ENCODE data around the gene ELF1. TPM values are rescaled to one million over a fixed set of nuclear protein-coding genes. Genes with fewer than 3 reads are reported as not detected.

Gene ELF1
- total and polyA plus RNA-seq, 2 experiments from 2014 or later: 39.4 to 91.1 TPM

DNA sequence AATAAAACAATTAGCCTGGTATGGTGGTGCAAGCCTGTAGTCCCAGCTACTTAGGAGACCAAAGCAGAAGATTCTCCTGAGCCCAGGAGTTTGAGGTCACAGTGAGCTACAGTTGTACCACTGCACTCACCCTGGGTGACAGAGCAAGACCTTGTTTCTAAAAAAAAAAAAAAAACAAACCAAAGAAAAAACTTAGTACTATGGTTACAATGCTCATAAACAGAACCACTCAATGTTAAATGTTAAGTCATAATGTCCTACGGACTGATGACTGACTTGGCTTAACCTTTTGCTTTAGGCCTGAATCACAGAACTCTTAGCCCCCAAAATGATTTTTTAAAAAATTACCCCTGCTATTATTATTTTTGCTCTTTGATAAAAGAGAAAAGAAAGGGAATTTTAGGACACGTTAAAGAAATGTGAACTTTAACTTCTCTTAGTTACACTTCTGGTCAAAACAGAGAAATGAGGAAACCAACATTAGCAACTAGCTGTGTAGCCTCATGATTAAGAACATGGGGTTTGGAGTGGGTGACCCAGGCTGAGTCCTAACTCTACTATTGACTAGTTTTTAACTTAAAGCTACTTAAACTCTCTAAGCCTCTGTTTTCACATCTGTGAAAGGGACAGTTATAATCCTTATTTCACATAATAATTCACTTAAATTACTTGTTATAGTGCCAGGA lies 13.7 kb upstream of the ELF1 start:
- H3K27me3 ChIP-seq: no peaks in the 10 kb centered on the region
- WGBS (ENCODE audit: low lambda C conversion rate, missing lambda C conversion rate): 93% methylated on average over 2 of the region's 2 CpGs
- no peaks in the 10 kb centered on the region for H3K9me2 ChIP-seq (replicated peaks; ENCODE audit: insufficient read depth)
- TF ChIP-seq, protein P1, sequence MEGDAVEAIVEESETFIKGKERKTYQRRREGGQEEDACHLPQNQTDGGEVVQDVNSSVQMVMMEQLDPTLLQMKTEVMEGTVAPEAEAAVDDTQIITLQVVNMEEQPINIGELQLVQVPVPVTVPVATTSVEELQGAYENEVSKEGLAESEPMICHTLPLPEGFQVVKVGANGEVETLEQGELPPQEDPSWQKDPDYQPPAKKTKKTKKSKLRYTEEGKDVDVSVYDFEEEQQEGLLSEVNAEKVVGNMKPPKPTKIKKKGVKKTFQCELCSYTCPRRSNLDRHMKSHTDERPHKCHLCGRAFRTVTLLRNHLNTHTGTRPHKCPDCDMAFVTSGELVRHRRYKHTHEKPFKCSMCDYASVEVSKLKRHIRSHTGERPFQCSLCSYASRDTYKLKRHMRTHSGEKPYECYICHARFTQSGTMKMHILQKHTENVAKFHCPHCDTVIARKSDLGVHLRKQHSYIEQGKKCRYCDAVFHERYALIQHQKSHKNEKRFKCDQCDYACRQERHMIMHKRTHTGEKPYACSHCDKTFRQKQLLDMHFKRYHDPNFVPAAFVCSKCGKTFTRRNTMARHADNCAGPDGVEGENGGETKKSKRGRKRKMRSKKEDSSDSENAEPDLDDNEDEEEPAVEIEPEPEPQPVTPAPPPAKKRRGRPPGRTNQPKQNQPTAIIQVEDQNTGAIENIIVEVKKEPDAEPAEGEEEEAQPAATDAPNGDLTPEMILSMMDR (IDR thresholded peaks at IDR 0.05; ENCODE audit: poor library complexity): no peak
- TF ChIP-seq EZH2 (IDR thresholded peaks at IDR 0.05; ENCODE audit: borderline replicate concordance): no peak
- TF ChIP-seq EZH2phosphoT487 (IDR thresholded peaks at IDR 0.05; ENCODE audit: low read depth, severe bottlenecking, unreplicated experiment): no peak
- no peak overlapping the region for H2AFZ ChIP-seq
- peaks cover 98% of the 10 kb centered on the region for H3K79me2 ChIP-seq
- no peaks in the 10 kb centered on the region for H3K36me3 ChIP-seq (replicated peaks; ENCODE audit: insufficient read depth, low read depth)
- peaks cover 23% of the 10 kb centered on the region for H4K20me1 ChIP-seq (ENCODE audit: insufficient read depth, poor library complexity, severe bottlenecking)
- H3K4me1 ChIP-seq (ENCODE audit: insufficient read depth): no peaks in the 10 kb centered on the region
- H3K4me3 ChIP-seq: no peak overlapping the region
- H3K4me2 ChIP-seq: no peak overlapping the region
- no peak for DNase-seq (ENCODE audit: low spot score)
- H3K9me3 ChIP-seq (ENCODE audit: low read depth): no peaks in the 10 kb centered on the region
- H3K27ac ChIP-seq: no peak overlapping the region

DNA sequence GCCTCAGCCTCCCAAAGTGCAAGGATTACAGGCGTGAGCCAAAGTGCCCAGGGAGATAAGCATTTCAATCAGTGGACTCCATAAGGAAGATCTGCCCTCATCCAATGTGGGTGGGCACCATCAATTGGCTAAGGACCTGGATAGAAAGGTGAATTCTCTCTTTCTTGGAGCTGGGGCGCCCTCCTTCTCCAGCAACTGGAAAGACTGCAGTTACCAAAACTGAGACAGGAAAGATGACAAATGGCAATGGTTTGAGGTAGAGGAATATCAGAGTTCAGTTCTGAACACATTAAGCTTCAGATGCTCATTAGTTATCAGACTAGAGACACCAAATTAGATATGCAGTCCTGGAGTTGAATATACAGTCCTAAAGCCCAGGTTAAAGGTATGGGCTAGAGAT lies 10.5 kb upstream of the ELF1 start:
- H3K79me2 ChIP-seq: peaks cover 99% of the 10 kb centered on the region
- TF ChIP-seq EZH2 (IDR thresholded peaks at IDR 0.05; ENCODE audit: borderline replicate concordance): no peak
- TF ChIP-seq, protein P1 (IDR thresholded peaks at IDR 0.05; ENCODE audit: poor library complexity): no peak
- no peak for TF ChIP-seq EZH2phosphoT487 (IDR thresholded peaks at IDR 0.05; ENCODE audit: low read depth, severe bottlenecking, unreplicated experiment)
- no peaks in the 10 kb centered on the region for H3K36me3 ChIP-seq (replicated peaks; ENCODE audit: insufficient read depth, low read depth)
- no peaks in the 10 kb centered on the region for H3K27me3 ChIP-seq
- DNase-seq (ENCODE audit: low spot score): no peak
- H3K4me1 ChIP-seq (ENCODE audit: insufficient read depth): peaks cover 11% of the 10 kb centered on the region
- H3K4me2 ChIP-seq: no peak overlapping the region
- no peak overlapping the region for H3K4me3 ChIP-seq
- H3K27ac ChIP-seq: no peak overlapping the region
- 100% methylated on average over 2 of the region's 2 CpGs for WGBS (ENCODE audit: low lambda C conversion rate, missing lambda C conversion rate)
- H3K9me3 ChIP-seq (ENCODE audit: low read depth): no peaks in the 10 kb centered on the region
- peaks cover 27% of the 10 kb centered on the region for H4K20me1 ChIP-seq (ENCODE audit: insufficient read depth, poor library complexity, severe bottlenecking)
- no peaks in the 10 kb centered on the region for H3K9me2 ChIP-seq (replicated peaks; ENCODE audit: insufficient read depth)
- H2AFZ ChIP-seq: no peak overlapping the region

DNA sequence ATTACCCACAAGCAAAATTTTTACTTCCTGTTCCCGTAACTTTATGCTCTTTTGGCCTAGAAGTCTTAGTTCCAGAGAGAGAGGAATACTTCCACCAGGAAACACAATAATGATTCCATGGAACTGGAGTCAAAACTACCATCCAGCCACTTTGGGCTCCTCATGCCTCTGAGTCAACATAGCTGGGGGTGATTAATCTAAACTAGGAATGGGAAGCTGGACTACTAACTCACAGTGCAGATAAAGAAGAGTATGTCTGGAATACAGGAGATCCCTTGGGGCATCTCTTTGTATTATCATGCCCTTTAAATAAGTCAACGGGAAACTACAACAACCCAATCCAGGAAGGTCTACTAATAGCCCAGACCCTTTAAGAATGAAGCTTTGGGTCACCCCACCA lies 8.9 kb upstream of the ELF1 start:
- WGBS (ENCODE audit: low lambda C conversion rate, missing lambda C conversion rate): 82% methylated on average over 2 of the region's 2 CpGs
- Histone ChIP-seq H3K27me3 (no peaks in the 10 kb centered on the region), H3K4me3 (no peak overlapping the region), H3K79me2 (peaks cover 99% of the 10 kb centered on the region), H3K4me2 (no peak overlapping the region), H4K20me1 (ENCODE audit: insufficient read depth, poor library complexity, severe bottlenecking) (peaks cover 27% of the 10 kb centered on the region), H3K9me3 (ENCODE audit: low read depth) (no peaks in the 10 kb centered on the region), H3K27ac (no peak overlapping the region), H2AFZ (no peak overlapping the region), H3K9me2 (replicated peaks; ENCODE audit: insufficient read depth) (no peaks in the 10 kb centered on the region), H3K36me3 (replicated peaks; ENCODE audit: insufficient read depth, low read depth) (no peaks in the 10 kb centered on the region), H3K4me1 (ENCODE audit: insufficient read depth) (peaks cover 20% of the 10 kb centered on the region)
- TF ChIP-seq EZH2 (IDR thresholded peaks at IDR 0.05; ENCODE audit: borderline replicate concordance) (no peak), EZH2phosphoT487 (IDR thresholded peaks at IDR 0.05; ENCODE audit: low read depth, severe bottlenecking, unreplicated experiment) (no peak)
- TF ChIP-seq, protein P1 (IDR thresholded peaks at IDR 0.05; ENCODE audit: poor library complexity): no peak
- no peak for DNase-seq (ENCODE audit: low spot score)
